Neuronal stem cell (in vitro differentiated cells): ENCODE data around the gene PCDHB9.
"Not testable (repeated sequence)": the region's sequence is repeated elsewhere in the genome, so short reads cannot be mapped to it uniquely, and the experiment has no call there.

Experiments used
- DNase-seq: peaks from one replicate; pipeline ENCODE4 v3.0.0-alpha.2; 2013; ENCODE audit warnings: low spot score
- H2AFZ ChIP-seq: one replicate; pipeline ENCODE4 v1.6.1; 2013; ENCODE audit warnings: mild to moderate bottlenecking, low read length, inconsistent platforms
- H2AK5ac ChIP-seq: 2 replicates; pipeline ENCODE4 v1.6.1; 2013; ENCODE audit warnings: low read depth, mild to moderate bottlenecking, inconsistent platforms, low read length, moderate library complexity, mixed read lengths
- H2BK120ac ChIP-seq: 2 replicates; pipeline ENCODE4 v1.6.1; 2013; ENCODE audit warnings: low read depth, mild to moderate bottlenecking, inconsistent platforms, low read length, moderate library complexity, mixed read lengths
- H2BK12ac ChIP-seq: one replicate; pipeline ENCODE4 v1.6.1; 2013; ENCODE audit warnings: low read length, inconsistent platforms
- H2BK15ac ChIP-seq: 2 replicates; pipeline ENCODE4 v1.6.1; 2013; ENCODE audit warnings: mild to moderate bottlenecking, low read length, inconsistent platforms, mixed read lengths
- H2BK5ac ChIP-seq: one replicate; pipeline ENCODE4 v1.6.1; 2013; ENCODE audit warnings: inconsistent platforms, mild to moderate bottlenecking, low read length, moderate library complexity
- H3K14ac ChIP-seq: one replicate; pipeline ENCODE4 v1.6.1; 2013; ENCODE audit warnings: low read length, inconsistent platforms
- H3K18ac ChIP-seq: 2 replicates; pipeline ENCODE4 v1.6.1; 2013; ENCODE audit warnings: low read length, inconsistent platforms
- H3K23ac ChIP-seq: 2 replicates; pipeline ENCODE4 v1.6.1; 2013; ENCODE audit warnings: low read depth, mild to moderate bottlenecking, mixed read lengths, low read length, inconsistent platforms; ENCODE audit not compliant: poor library complexity
- H3K27ac ChIP-seq: replicated peaks from 3 replicates; pipeline ENCODE4 v1.5.1; 2013; ENCODE audit warnings: low read length, inconsistent platforms
- H3K27me3 ChIP-seq, 3 experiments: 2 replicates each; pipeline ENCODE4 v1.6.1; 2013; ENCODE audit warnings: low read length in 3 of 3, mild to moderate bottlenecking in 2 of 3, inconsistent platforms in 1 of 3, low read depth in 1 of 3, mixed read lengths in 1 of 3, moderate library complexity in 1 of 3; ENCODE audit not compliant: control insufficient read depth in 3 of 3, insufficient read depth in 3 of 3
- H3K36me3 ChIP-seq, 2 donors: replicated peaks in 1 of 2; 2 replicates each; pipeline ENCODE4 v1.6.1; 2013; ENCODE audit warnings: low read length in 2 of 2; ENCODE audit not compliant: control insufficient read depth in 2 of 2, insufficient read depth in 2 of 2
- H3K4ac ChIP-seq: 2 replicates; pipeline ENCODE4 v1.6.1; 2013; ENCODE audit warnings: inconsistent platforms, mild to moderate bottlenecking, low read length, moderate library complexity
- H3K4me1 ChIP-seq, 2 donors: 1 replicate in 1 of 2; 2 replicates in 1 of 2; pipeline ENCODE4 v1.6.1; 2013; ENCODE audit warnings: low read length in 2 of 2, low read depth in 1 of 2; ENCODE audit not compliant: control insufficient read depth in 2 of 2, insufficient read depth in 1 of 2
- H3K4me2 ChIP-seq: one replicate; pipeline ENCODE4 v1.6.1; 2013; ENCODE audit warnings: mild to moderate bottlenecking, low read length, inconsistent platforms; ENCODE audit not compliant: insufficient read depth, poor library complexity, severe bottlenecking
- H3K4me3 ChIP-seq, 2 donors: 2 replicates each; pipeline ENCODE4 v1.5.1; 2013; ENCODE audit warnings: low read length in 2 of 2, mild to moderate bottlenecking in 2 of 2, inconsistent platforms in 1 of 2, moderate library complexity in 1 of 2
- H3K79me1 ChIP-seq: one replicate; pipeline ENCODE4 v1.6.1; 2013; ENCODE audit warnings: low read depth, mild to moderate bottlenecking, inconsistent platforms, low read length, moderate library complexity
- H3K9ac ChIP-seq: one replicate; pipeline ENCODE4 v1.6.1; 2013; ENCODE audit warnings: mild to moderate bottlenecking, low read depth, low read length, inconsistent platforms; ENCODE audit not compliant: poor library complexity
- H3K9me3 ChIP-seq, 2 donors: replicated peaks in 1 of 2; 2 replicates each; pipeline versions ENCODE3 to v1.6.1; 2013; ENCODE audit warnings: low read length in 2 of 2, mild to moderate bottlenecking in 2 of 2, inconsistent platforms in 1 of 2, low read depth in 1 of 2, mixed read lengths in 1 of 2, moderate library complexity in 1 of 2; ENCODE audit not compliant: control insufficient read depth in 2 of 2, insufficient read depth in 1 of 2
- H4K8ac ChIP-seq: one replicate; pipeline ENCODE4 v1.6.1; 2013; ENCODE audit warnings: low read depth, mild to moderate bottlenecking, inconsistent platforms, low read length, moderate library complexity
- H4K91ac ChIP-seq: one replicate; pipeline ENCODE4 v1.6.1; 2013; ENCODE audit warnings: low read length, low read depth, mild to moderate bottlenecking, inconsistent platforms; ENCODE audit not compliant: poor library complexity
- WGBS, 2 donors: extraction: QIAGEN DNeasy Blood & Tissue Kit; methylation state at CpG; one replicate each; pipeline ENCODE4 v1.1.7; 2013; ENCODE audit warnings: missing lambda C conversion rate in 2 of 2, mixed read lengths in 1 of 2; ENCODE audit not compliant: insufficient read length in 2 of 2, insufficient replicate concordance in 1 of 2; ENCODE audit errors: extremely low coverage in 2 of 2; 5-methylcytosine and 5-hydroxymethylcytosine counted together

Gene PCDHB9

GRCh38 chr5:141150993-141151325 is 36.0 kb upstream of the PCDHB9 start:
- Histone ChIP-seq H4K8ac (no peak overlapping the region), H3K36me3 (no peaks in the 10 kb centered on the region), H3K4me2 (no peak overlapping the region), H2BK120ac (no peak overlapping the region), H3K18ac (no peak overlapping the region), H3K14ac (no peak overlapping the region), H3K4me1 (no peaks in the 10 kb centered on the region), H3K4me3 (no peak overlapping the region), H3K4ac (no peak overlapping the region), H2AK5ac (no peak overlapping the region), H2BK12ac (no peak overlapping the region), H3K27me3 (no peaks in the 10 kb centered on the region), H2BK15ac (no peak overlapping the region), H3K9me3 (peaks cover 8 to 11% of the 10 kb centered on the region in 2 donors), H2BK5ac (no peak overlapping the region), H4K91ac (no peak overlapping the region), H3K27ac (no peak overlapping the region), H2AFZ (no peak overlapping the region), H3K79me1 (no peaks in the 10 kb centered on the region), H3K9ac (no peak overlapping the region), H3K23ac (no peak overlapping the region)
- WGBS, 2 donors: no CpG with 5 or more reads among the region's 13 CpGs
- DNase-seq: no peak

GRCh38 chr5:141151632-141152031 is 35.3 kb upstream of the PCDHB9 start:
- not testable (repeated sequence) for H3K14ac ChIP-seq, H3K4me1 ChIP-seq, H2AK5ac ChIP-seq, H2BK15ac ChIP-seq, H3K9ac ChIP-seq, H3K27ac ChIP-seq, H3K4me2 ChIP-seq, H3K4me3 ChIP-seq, H4K91ac ChIP-seq, H3K23ac ChIP-seq, H3K4ac ChIP-seq, H2BK120ac ChIP-seq, H3K27me3 ChIP-seq, H3K36me3 ChIP-seq, H2BK5ac ChIP-seq, H3K18ac ChIP-seq, H4K8ac ChIP-seq, H3K79me1 ChIP-seq, H2BK12ac ChIP-seq, DNase-seq, H2AFZ ChIP-seq
- peaks cover 8 to 14% of the 10 kb centered on the region in 2 donors for H3K9me3 ChIP-seq
- no CpG with 5 or more reads among the region's 41 CpGs for WGBS, 2 donors

DNA sequence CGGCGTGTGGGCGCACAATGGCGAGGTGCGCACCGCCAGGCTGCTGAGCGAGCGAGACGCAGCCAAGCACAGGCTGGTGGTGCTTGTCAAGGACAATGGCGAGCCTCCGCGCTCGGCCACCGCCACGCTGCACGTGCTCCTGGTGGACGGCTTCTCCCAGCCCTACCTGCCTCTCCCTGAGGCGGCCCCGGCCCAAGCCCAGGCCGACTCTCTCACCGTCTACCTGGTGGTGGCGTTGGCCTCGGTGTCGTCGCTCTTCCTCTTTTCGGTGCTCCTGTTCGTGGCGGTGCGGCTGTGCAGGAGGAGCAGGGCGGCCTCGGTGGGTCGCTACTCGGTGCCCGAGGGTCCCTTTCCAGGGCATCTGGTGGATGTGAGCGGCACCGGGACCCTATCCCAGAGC is 34.9 kb upstream of the PCDHB9 start:
- H2BK12ac ChIP-seq, H3K18ac ChIP-seq, H3K4me1 ChIP-seq, H4K8ac ChIP-seq, DNase-seq, H3K9ac ChIP-seq, H2AFZ ChIP-seq, H3K27me3 ChIP-seq, H2BK5ac ChIP-seq, H3K4me3 ChIP-seq, H4K91ac ChIP-seq, H3K27ac ChIP-seq, H3K4me2 ChIP-seq, H2BK120ac ChIP-seq, H3K14ac ChIP-seq, H3K79me1 ChIP-seq, H2BK15ac ChIP-seq, H3K23ac ChIP-seq, H2AK5ac ChIP-seq, H3K4ac ChIP-seq, H3K36me3 ChIP-seq: not testable (repeated sequence)
- WGBS, 2 donors: no CpG with 5 or more reads among the region's 36 CpGs
- peaks cover 8 to 14% of the 10 kb centered on the region in 2 donors for H3K9me3 ChIP-seq

- no peak overlapping the region for H4K91ac ChIP-seq
- H3K27ac ChIP-seq: no peak overlapping the region
- H3K14ac ChIP-seq: no peak overlapping the region
- no peak overlapping the region for H3K9ac ChIP-seq
- no peak overlapping the region for H2AK5ac ChIP-seq
- no peak overlapping the region for H3K18ac ChIP-seq
- no peak overlapping the region for H2AFZ ChIP-seq
- H2BK5ac ChIP-seq: no peak overlapping the region
- no peak overlapping the region for H2BK15ac ChIP-seq
- no peak overlapping the region for H3K4me3 ChIP-seq
- H3K4me2 ChIP-seq: peak overlapping the region; percentile 21
- no peaks in the 10 kb centered on the region for H3K79me1 ChIP-seq
- H3K4me1 ChIP-seq: no peaks in the 10 kb centered on the region
- no peaks in the 10 kb centered on the region for H3K36me3 ChIP-seq
- peaks cover 7 to 13% of the 10 kb centered on the region in 2 donors for H3K9me3 ChIP-seq
- no peak for DNase-seq
- no peak overlapping the region for H4K8ac ChIP-seq
- no peak overlapping the region for H2BK120ac ChIP-seq
- no peak overlapping the region for H3K23ac ChIP-seq
- H3K4ac ChIP-seq: no peak overlapping the region
- no peaks in the 10 kb centered on the region for H3K27me3 ChIP-seq
- no CpG with 5 or more reads among the region's 21 CpGs for WGBS, 2 donors
- no peak overlapping the region for H2BK12ac ChIP-seq
Measured at GRCh38 chr5:141155540-141156374, 31.2 kb upstream of the PCDHB9 start.
